AG10803 (cell line): ENCODE results near the gene PTPN6.

Experiments used
- DNase-seq: peaks from one replicate; pipeline ENCODE4 v3.0.0; 2010; ENCODE audit warnings: low read depth
- H3K4me3 ChIP-seq: 2 replicates; pipeline ENCODE4 v1.5.1; 2011; ENCODE audit warnings: mild to moderate bottlenecking, low read length, control low read depth
- TF ChIP-seq, protein P1 (sequence below): conservative IDR thresholded peaks from 2 replicates; pipeline ENCODE4 v1.5.1; 2011; ENCODE audit warnings: mild to moderate bottlenecking, low read length, control low read depth, inconsistent platforms

PTPN6 gene

DNA sequence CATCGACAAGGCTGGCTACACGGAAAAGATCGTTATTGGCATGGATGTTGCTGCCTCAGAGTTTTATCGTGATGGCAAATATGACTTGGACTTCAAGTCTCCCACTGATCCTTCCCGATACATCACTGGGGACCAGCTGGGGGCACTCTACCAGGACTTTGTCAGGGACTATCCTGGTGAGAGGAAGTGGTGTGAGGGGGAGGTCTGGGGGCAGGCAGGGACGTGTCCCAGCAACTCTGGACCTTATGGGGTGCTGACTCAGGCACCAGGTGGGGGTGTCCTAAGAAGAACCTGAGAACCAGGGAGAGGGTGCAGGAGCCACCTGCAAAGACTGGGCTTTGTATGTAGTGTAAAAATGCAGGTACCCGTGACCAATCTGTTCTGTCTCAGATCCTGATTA, 31.6 kb upstream of the PTPN6 start:
- TF ChIP-seq, protein P1, sequence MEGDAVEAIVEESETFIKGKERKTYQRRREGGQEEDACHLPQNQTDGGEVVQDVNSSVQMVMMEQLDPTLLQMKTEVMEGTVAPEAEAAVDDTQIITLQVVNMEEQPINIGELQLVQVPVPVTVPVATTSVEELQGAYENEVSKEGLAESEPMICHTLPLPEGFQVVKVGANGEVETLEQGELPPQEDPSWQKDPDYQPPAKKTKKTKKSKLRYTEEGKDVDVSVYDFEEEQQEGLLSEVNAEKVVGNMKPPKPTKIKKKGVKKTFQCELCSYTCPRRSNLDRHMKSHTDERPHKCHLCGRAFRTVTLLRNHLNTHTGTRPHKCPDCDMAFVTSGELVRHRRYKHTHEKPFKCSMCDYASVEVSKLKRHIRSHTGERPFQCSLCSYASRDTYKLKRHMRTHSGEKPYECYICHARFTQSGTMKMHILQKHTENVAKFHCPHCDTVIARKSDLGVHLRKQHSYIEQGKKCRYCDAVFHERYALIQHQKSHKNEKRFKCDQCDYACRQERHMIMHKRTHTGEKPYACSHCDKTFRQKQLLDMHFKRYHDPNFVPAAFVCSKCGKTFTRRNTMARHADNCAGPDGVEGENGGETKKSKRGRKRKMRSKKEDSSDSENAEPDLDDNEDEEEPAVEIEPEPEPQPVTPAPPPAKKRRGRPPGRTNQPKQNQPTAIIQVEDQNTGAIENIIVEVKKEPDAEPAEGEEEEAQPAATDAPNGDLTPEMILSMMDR: no peak
- DNase-seq: no peak
- H3K4me3 ChIP-seq: no peak overlapping the region

DNA sequence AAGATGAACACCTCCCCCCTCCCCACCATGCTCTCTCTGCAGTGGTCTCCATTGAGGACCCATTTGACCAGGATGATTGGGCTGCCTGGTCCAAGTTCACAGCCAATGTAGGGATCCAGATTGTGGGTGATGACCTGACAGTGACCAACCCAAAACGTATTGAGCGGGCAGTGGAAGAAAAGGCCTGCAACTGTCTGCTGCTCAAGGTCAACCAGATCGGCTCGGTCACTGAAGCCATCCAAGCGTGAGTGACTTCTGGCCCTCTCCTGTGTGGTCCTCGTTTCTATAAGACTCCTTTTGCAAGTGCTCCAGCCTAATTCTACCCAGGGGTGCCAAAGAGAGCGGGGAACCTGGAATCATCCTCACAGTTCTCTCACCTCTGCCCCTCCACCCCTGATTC, 29.6 kb upstream of the PTPN6 start:
- TF ChIP-seq, protein P1: no peak
- H3K4me3 ChIP-seq: no peak overlapping the region
- no peak for DNase-seq

DNA sequence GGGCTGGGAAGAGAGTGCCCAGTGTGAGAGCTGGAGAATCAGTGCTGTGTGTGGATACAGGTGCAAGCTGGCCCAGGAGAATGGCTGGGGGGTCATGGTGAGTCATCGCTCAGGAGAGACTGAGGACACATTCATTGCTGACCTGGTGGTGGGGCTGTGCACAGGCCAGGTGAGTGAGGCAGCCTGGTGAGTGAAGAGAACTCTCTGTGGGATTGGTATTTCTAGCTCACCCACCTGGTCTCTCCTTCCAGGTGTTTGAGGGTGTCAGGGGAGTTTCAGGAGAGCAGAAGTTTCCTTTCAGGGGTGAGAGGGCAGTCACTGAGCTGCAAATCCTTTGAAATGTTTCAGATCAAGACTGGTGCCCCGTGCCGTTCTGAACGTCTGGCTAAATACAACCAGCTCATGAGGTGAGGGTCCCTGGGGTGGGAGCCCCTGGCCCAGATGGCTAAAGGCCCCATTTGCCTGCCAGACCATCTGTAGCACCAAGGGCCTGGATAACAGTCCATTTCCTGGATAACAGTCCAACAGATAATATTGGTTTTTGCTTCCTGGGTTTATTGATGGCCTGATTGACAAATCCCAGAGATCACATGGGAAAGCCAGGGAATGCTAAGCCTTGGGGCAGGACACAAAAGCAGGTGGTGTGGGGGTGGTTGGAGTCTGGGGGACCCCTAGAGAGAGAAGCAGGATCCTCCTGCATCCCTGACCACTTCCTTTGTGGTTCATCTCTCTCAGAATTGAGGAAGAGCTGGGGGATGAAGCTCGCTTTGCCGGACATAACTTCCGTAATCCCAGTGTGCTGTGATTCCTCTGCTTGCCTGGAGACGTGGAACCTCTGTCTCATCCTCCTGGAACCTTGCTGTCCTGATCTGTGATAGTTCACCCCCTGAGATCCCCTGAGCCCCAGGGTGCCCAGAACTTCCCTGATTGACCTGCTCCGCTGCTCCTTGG, 28.9 kb upstream of the PTPN6 start:
- no peak overlapping the region for H3K4me3 ChIP-seq
- DNase-seq: no peak
- TF ChIP-seq, protein P1: no peak

DNA sequence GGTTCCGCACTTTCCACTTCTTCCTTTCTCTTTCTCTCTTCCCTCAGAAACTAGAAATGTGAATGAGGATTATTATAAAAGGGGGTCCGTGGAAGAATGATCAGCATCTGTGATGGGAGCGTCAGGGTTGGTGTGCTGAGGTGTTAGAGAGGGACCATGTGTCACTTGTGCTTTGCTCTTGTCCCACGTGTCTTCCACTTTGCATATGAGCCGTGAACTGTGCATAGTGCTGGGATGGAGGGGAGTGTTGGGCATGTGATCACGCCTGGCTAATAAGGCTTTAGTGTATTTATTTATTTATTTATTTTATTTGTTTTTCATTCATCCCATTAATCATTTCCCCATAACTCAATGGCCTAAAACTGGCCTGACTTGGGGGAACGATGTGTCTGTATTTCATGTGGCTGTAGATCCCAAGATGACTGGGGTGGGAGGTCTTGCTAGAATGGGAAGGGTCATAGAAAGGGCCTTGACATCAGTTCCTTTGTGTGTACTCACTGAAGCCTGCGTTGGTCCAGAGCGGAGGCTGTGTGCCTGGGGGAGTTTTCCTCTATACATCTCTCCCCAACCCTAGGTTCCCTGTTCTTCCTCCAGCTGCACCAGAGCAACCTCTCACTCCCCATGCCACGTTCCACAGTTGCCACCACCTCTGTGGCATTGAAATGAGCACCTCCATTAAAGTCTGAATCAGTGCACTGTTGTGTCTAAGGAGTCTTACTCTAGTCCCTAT, 28.0 kb upstream of the PTPN6 start:
- no peak for DNase-seq
- TF ChIP-seq, protein P1: no peak; the same call in 1 of the 2 replicates
- H3K4me3 ChIP-seq: no peak overlapping the region

DNA sequence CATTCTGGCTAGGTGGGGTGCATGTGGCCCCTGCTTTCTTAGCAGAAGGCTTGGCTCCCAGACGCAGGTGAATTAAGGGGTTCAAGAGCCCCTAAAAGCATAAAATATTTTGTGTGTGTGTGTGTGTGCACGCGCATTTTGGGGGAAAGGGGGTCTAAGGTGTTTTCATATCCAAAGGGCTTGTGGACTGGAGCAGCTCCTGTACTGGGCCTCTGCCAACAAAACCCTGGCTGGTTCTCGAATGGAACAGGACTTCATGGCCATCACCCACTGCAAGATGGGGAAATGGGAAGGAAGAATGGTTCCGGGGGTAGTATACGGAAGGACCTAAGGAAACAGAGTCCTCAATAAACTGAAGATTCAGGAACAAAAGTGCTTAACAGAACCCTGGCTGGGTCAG, 27.3 kb upstream of the PTPN6 start:
- DNase-seq: no peak
- TF ChIP-seq, protein P1: no peak
- no peak overlapping the region for H3K4me3 ChIP-seq

DNA sequence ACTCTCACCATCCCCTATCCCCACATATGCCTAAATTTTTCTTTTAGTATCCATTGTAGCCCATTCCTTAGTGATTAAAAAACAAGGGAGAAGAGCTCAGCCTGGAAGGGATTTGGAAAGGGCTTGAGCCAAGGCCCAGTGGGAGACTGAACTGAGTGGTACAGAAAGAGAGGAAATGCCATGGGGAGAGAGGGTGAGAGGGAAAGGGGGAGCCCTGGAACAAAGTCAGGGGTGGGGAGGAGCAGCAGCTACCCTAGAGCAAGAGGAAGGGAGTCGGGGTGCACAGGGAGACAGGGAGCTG, 26.0 kb upstream of the PTPN6 start:
- peak overlapping the region; percentile 24; the same call in 1 of the 2 replicates for H3K4me3 ChIP-seq
- TF ChIP-seq, protein P1: no peak
- DNase-seq: no peak
